ENCODE measurements around the gene CBX4. TPM values are rescaled to one million over a fixed set of nuclear protein-coding genes. Genes with fewer than 3 reads are reported as not detected.

CBX4 gene
- total RNA-seq, result 10 to 100 TPM; 35.0 TPM

- POLR2A ChIA-PET, result interaction anchor here (1.3 kb wide), 1 partner anchor 43 kb away, joined by 6 read pairs; the partner anchor contains the start of gene CBX8
- H3K4me1 Mint-ChIP-seq, result peaks cover 43% of the 10 kb centered on the region
Measured at GRCh38 chr17:79839356-79840268, at the start of gene CBX4. TSS of gene CBX4 (minus strand) at chr17:79839440. CDS start at chr17:79839251, 189 bp downstream.

GRCh38 chr17:79888009-79888540 is 48.8 kb upstream of the CBX4 start:
- H3K27ac Mint-ChIP-seq, result no peak overlapping the region
- POLR2A ChIA-PET, result no interaction called here
- H3K4me3 Mint-ChIP-seq, result no peak overlapping the region
- peaks cover 25% of the 10 kb centered on the region for H3K27me3 Mint-ChIP-seq
- no peaks in the 10 kb centered on the region for H3K36me3 Mint-ChIP-seq (ENCODE audit: low read depth)
- H3K9me3 Mint-ChIP-seq, result no peaks in the 10 kb centered on the region
- DNase-seq, result no peak
- no peaks in the 10 kb centered on the region for H3K4me1 Mint-ChIP-seq
- CTCF ChIA-PET, result interaction anchor here (1.3 to 1.4 kb wide), 2 partner anchors 13 to 17 kb away, joined by 3 read pairs; no protein-coding TSS in a partner anchor

More at GRCh38 chr17:79839356-79840268, at the start of gene CBX4:
- CTCF ChIA-PET, result interaction anchor here (0.7 to 14.5 kb wide), 23 partner anchors 10 to 262 kb away, joined by 3 to 257 read pairs (median 5); partner anchors contain the start of genes CBX8 and GAA
- no peaks in the 10 kb centered on the region for H3K9me3 Mint-ChIP-seq
- H3K27ac Mint-ChIP-seq, result peak within 1 kb of the TSS; percentile 94
- peak; percentile 93 for DNase-seq
- peak within 1 kb of the TSS; percentile 91 for H3K4me3 Mint-ChIP-seq
- H3K36me3 Mint-ChIP-seq (ENCODE audit: low read depth), result peaks cover 23% of the 10 kb centered on the region
- peaks cover 34% of the 10 kb centered on the region for H3K27me3 Mint-ChIP-seq

- ChIA-PET CTCF (interaction anchor here (0.8 kb wide), 1 partner anchor 13 kb away, joined by 3 read pairs; no protein-coding TSS in a partner anchor), POLR2A (no interaction called here)
- Mint-ChIP-seq H3K27me3 (peaks cover 26% of the 10 kb centered on the region), H3K9me3 (no peaks in the 10 kb centered on the region), H3K36me3 (ENCODE audit: low read depth) (no peaks in the 10 kb centered on the region), H3K4me3 (no peak overlapping the region), H3K4me1 (no peaks in the 10 kb centered on the region), H3K27ac (no peak overlapping the region)
- no peak for DNase-seq
Measured at GRCh38 chr17:79887451-79887991, 48.3 kb upstream of the CBX4 start.

GRCh38 chr17:79883202-79883601 is 44.0 kb upstream of the CBX4 start:
- H3K4me1 Mint-ChIP-seq, result no peaks in the 10 kb centered on the region
- H3K9me3 Mint-ChIP-seq, result no peaks in the 10 kb centered on the region
- H3K36me3 Mint-ChIP-seq (ENCODE audit: low read depth), result no peaks in the 10 kb centered on the region
- DNase-seq, result no peak
- ChIA-PET POLR2A (no interaction called here), CTCF (no interaction called here)
- H3K27me3 Mint-ChIP-seq, result peaks cover 29% of the 10 kb centered on the region
- H3K27ac Mint-ChIP-seq, result no peak overlapping the region
- no peak overlapping the region for H3K4me3 Mint-ChIP-seq

GRCh38 chr17:79878329-79878947 is 39.2 kb upstream of the CBX4 start:
- Mint-ChIP-seq H3K27ac (no peak overlapping the region), H3K27me3 (peaks cover 20% of the 10 kb centered on the region), H3K4me1 (peaks cover 4% of the 10 kb centered on the region), H3K36me3 (ENCODE audit: low read depth) (no peaks in the 10 kb centered on the region), H3K9me3 (no peaks in the 10 kb centered on the region), H3K4me3 (no peak overlapping the region)
- CTCF ChIA-PET, result interaction anchor here (1.4 kb wide), 1 partner anchor 13 kb away, joined by 3 read pairs; no protein-coding TSS in a partner anchor
- no peak for DNase-seq
- POLR2A ChIA-PET, result no interaction called here

GRCh38 chr17:79877041-79877440 is 37.8 kb upstream of the CBX4 start:
- CTCF ChIA-PET, result no interaction called here
- H3K36me3 Mint-ChIP-seq (ENCODE audit: low read depth), result no peaks in the 10 kb centered on the region
- H3K4me1 Mint-ChIP-seq, result peaks cover 8% of the 10 kb centered on the region
- DNase-seq, result no peak
- no peaks in the 10 kb centered on the region for H3K9me3 Mint-ChIP-seq
- H3K27me3 Mint-ChIP-seq, result peaks cover 16% of the 10 kb centered on the region
- no peak overlapping the region for H3K27ac Mint-ChIP-seq
- no peak overlapping the region for H3K4me3 Mint-ChIP-seq
- POLR2A ChIA-PET, result no interaction called here

- DNase-seq, result no peak
- H3K27me3 Mint-ChIP-seq, result peaks cover 8% of the 10 kb centered on the region
- no peak overlapping the region for H3K4me3 Mint-ChIP-seq
- H3K9me3 Mint-ChIP-seq, result no peaks in the 10 kb centered on the region
- CTCF ChIA-PET, result interaction anchor here (0.8 to 1.3 kb wide), 3 partner anchors 13 to 39 kb away, joined by 3 to 4 read pairs (median 3); no protein-coding TSS in a partner anchor
- peaks cover 10% of the 10 kb centered on the region for H3K4me1 Mint-ChIP-seq
- no peaks in the 10 kb centered on the region for H3K36me3 Mint-ChIP-seq (ENCODE audit: low read depth)
- no peak overlapping the region for H3K27ac Mint-ChIP-seq
- POLR2A ChIA-PET, result no interaction called here
Measured at GRCh38 chr17:79875511-79875910, 36.3 kb upstream of the CBX4 start.

GRCh38 chr17:79874329-79874981 is 35.2 kb upstream of the CBX4 start:
- peak; percentile 51 for DNase-seq
- POLR2A ChIA-PET, result no interaction called here

GRCh38 chr17:79873583-79873982 is 34.3 kb upstream of the CBX4 start:
- H3K27me3 Mint-ChIP-seq, result peaks cover 6% of the 10 kb centered on the region
- no peak overlapping the region for H3K27ac Mint-ChIP-seq
- H3K4me1 Mint-ChIP-seq, result peaks cover 10% of the 10 kb centered on the region
- DNase-seq, result no peak
- H3K9me3 Mint-ChIP-seq, result no peaks in the 10 kb centered on the region
- ChIA-PET POLR2A (no interaction called here), CTCF (interaction anchor here (1.1 to 1.9 kb wide), 2 partner anchors 11 to 12 kb away, joined by 3 to 4 read pairs; no protein-coding TSS in a partner anchor)
- no peak overlapping the region for H3K4me3 Mint-ChIP-seq
- H3K36me3 Mint-ChIP-seq (ENCODE audit: low read depth), result no peaks in the 10 kb centered on the region

More at GRCh38 chr17:79874329-79874981, 35.2 kb upstream of the CBX4 start:
- no peak overlapping the region for H3K27ac Mint-ChIP-seq
- H3K9me3 Mint-ChIP-seq, result no peaks in the 10 kb centered on the region
- CTCF ChIA-PET, result interaction anchor here (1.1 to 1.9 kb wide), 4 partner anchors 10 to 18 kb away, joined by 3 to 4 read pairs (median 3); no protein-coding TSS in a partner anchor
- H3K27me3 Mint-ChIP-seq, result peaks cover 6% of the 10 kb centered on the region
- H3K4me1 Mint-ChIP-seq, result peaks cover 10% of the 10 kb centered on the region
- no peaks in the 10 kb centered on the region for H3K36me3 Mint-ChIP-seq (ENCODE audit: low read depth)
- no peak overlapping the region for H3K4me3 Mint-ChIP-seq

GRCh38 chr17:79872762-79873161 is 33.5 kb upstream of the CBX4 start:
- no peak overlapping the region for H3K27ac Mint-ChIP-seq
- no peaks in the 10 kb centered on the region for H3K36me3 Mint-ChIP-seq (ENCODE audit: low read depth)
- ChIA-PET CTCF (interaction anchor here (0.9 to 1.9 kb wide), 2 partner anchors 12 to 13 kb away, joined by 3 to 4 read pairs; no protein-coding TSS in a partner anchor), POLR2A (no interaction called here)
- H3K4me3 Mint-ChIP-seq, result no peak overlapping the region
- DNase-seq, result no peak
- peaks cover 6% of the 10 kb centered on the region for H3K27me3 Mint-ChIP-seq
- peaks cover 10% of the 10 kb centered on the region for H3K4me1 Mint-ChIP-seq
- H3K9me3 Mint-ChIP-seq, result no peaks in the 10 kb centered on the region

GRCh38 chr17:79871131-79871530 is 31.9 kb upstream of the CBX4 start:
- ChIA-PET POLR2A (no interaction called here), CTCF (interaction anchor here (1.0 to 1.1 kb wide), 2 partner anchors 18 to 31 kb away, joined by 3 read pairs; partner anchors contain the start of gene CBX4)
- Mint-ChIP-seq H3K36me3 (ENCODE audit: low read depth) (no peaks in the 10 kb centered on the region), H3K9me3 (no peaks in the 10 kb centered on the region), H3K27ac (no peak overlapping the region), H3K4me3 (no peak overlapping the region), H3K4me1 (peaks cover 13% of the 10 kb centered on the region), H3K27me3 (peaks cover 4% of the 10 kb centered on the region)
- DNase-seq, result no peak

GRCh38 chr17:79870540-79870939 is 31.3 kb upstream of the CBX4 start:
- no peak for DNase-seq
- Mint-ChIP-seq H3K27ac (no peak overlapping the region), H3K9me3 (no peaks in the 10 kb centered on the region), H3K4me1 (peaks cover 13% of the 10 kb centered on the region), H3K27me3 (peaks cover 4% of the 10 kb centered on the region), H3K36me3 (ENCODE audit: low read depth) (no peaks in the 10 kb centered on the region), H3K4me3 (no peak overlapping the region)
- CTCF ChIA-PET, result interaction anchor here (1.0 to 1.1 kb wide), 3 partner anchors 18 to 31 kb away, joined by 3 read pairs; partner anchors contain the start of gene CBX4
- POLR2A ChIA-PET, result no interaction called here
